Liver (tissue), 9 donors: ENCODE data around the gene ZBTB17. TPM values are rescaled to one million over a fixed set of nuclear protein-coding genes. Genes with fewer than 3 reads are reported as not detected.
"Not testable (repeated sequence)": the region's sequence is repeated elsewhere in the genome, so short reads cannot be mapped to it uniquely, and the experiment has no call there.

Experiments used
- DNase-seq: peaks from one replicate; pipeline ENCODE4 v3.0.0-alpha.2; 2017; ENCODE audit warnings: low spot score
- H3K27ac ChIP-seq, 2 donors: one replicate each; pipeline ENCODE4 v1.7.0; 2013; ENCODE audit warnings: inconsistent platforms in 2 of 2, low read length in 2 of 2, control low read depth in 1 of 2, low read depth in 1 of 2, mild to moderate bottlenecking in 1 of 2
- H3K27me3 ChIP-seq, 4 donors: one replicate each; pipeline versions ENCODE4 v1.6.1 to v1.7.0; 2013; ENCODE audit warnings: low read length in 3 of 4, inconsistent platforms in 1 of 4, mild to moderate bottlenecking in 1 of 4, moderate library complexity in 1 of 4; ENCODE audit not compliant: control insufficient read depth in 4 of 4, insufficient read depth in 4 of 4
- H3K36me3 ChIP-seq, 4 donors: one replicate each; pipeline versions ENCODE4 v1.6.1 to v1.7.0; 2013; ENCODE audit warnings: low read length in 3 of 4, mild to moderate bottlenecking in 3 of 4, low read depth in 1 of 4, moderate library complexity in 1 of 4; ENCODE audit not compliant: control insufficient read depth in 4 of 4, insufficient read depth in 3 of 4
- H3K4me1 ChIP-seq, 4 donors: one replicate each; pipeline versions ENCODE4 v1.6.1 to v1.7.0; 2013; ENCODE audit warnings: low read length in 3 of 4, mild to moderate bottlenecking in 3 of 4, moderate library complexity in 1 of 4; ENCODE audit not compliant: control insufficient read depth in 4 of 4, insufficient read depth in 4 of 4
- H3K4me3 ChIP-seq, 3 donors: one replicate each; pipeline versions ENCODE4 v1.6.1 to v1.7.0; 2013; ENCODE audit warnings: low read length in 3 of 3, control low read depth in 1 of 3, low read depth in 1 of 3, mild to moderate bottlenecking in 1 of 3
- H3K9ac ChIP-seq, 2 donors: one replicate each; pipeline ENCODE4 v1.7.0; 2013; ENCODE audit warnings: low read length in 2 of 2, mild to moderate bottlenecking in 2 of 2, moderate library complexity in 2 of 2, control low read depth in 1 of 2, low read depth in 1 of 2
- H3K9me3 ChIP-seq, 4 donors: one replicate each; pipeline versions ENCODE4 v1.6.1 to v1.7.0; 2013; ENCODE audit warnings: low read length in 3 of 4; ENCODE audit not compliant: control insufficient read depth in 4 of 4
- ATF3 ChIP-seq: IDR thresholded peaks from 2 replicates; pipeline ENCODE4 v1.6.1; 2016; ENCODE audit warnings: antibody characterized with exemption
- CTCF ChIP-seq: fragments of 150-350 bp; IDR thresholded peaks from 2 replicates; pipeline ENCODE4 v1.5.1; 2017; ENCODE audit warnings: improper control_type of control experiment, low read depth, low read length; ENCODE audit not compliant: missing input control
- EGR1 ChIP-seq, 2 donors: IDR thresholded peaks; 2 replicates each; pipeline ENCODE4 v1.6.1; 2016 to 2018; ENCODE audit warnings: antibody characterized with exemption in 2 of 2, low read depth in 2 of 2
- FOXA1 ChIP-seq: IDR thresholded peaks from 2 replicates; pipeline ENCODE4 v1.6.1; 2016; ENCODE audit warnings: antibody characterized with exemption
- FOXA2 ChIP-seq: IDR thresholded peaks from 2 replicates; pipeline ENCODE4 v1.6.1; 2016; ENCODE audit warnings: antibody characterized with exemption
- GABPA ChIP-seq, 2 donors: IDR thresholded peaks in 1 of 2; conservative IDR thresholded peaks in 1 of 2; 2 replicates each; pipeline ENCODE4 v1.6.1; 2016; ENCODE audit warnings: antibody characterized with exemption in 2 of 2, mild to moderate bottlenecking in 1 of 2, moderate library complexity in 1 of 2
- HNF4A ChIP-seq, 2 donors: conservative IDR thresholded peaks; 2 replicates each; pipeline ENCODE4 v1.6.1; 2016; ENCODE audit warnings: antibody characterized with exemption in 2 of 2, mild to moderate bottlenecking in 2 of 2
- HNF4G ChIP-seq: IDR thresholded peaks from 2 replicates; pipeline ENCODE4 v1.6.1; 2016; ENCODE audit warnings: antibody characterized with exemption
- JUND ChIP-seq, 2 donors: IDR thresholded peaks; 2 replicates each; pipeline ENCODE4 v1.6.1; 2016; ENCODE audit warnings: antibody characterized with exemption in 2 of 2
- MAX ChIP-seq: IDR thresholded peaks from 2 replicates; pipeline ENCODE4 v1.6.1; 2016; ENCODE audit warnings: antibody characterized with exemption
- NR2F2 ChIP-seq: IDR thresholded peaks from 2 replicates; pipeline ENCODE4 v1.6.1; 2016; ENCODE audit warnings: antibody characterized with exemption
- REST ChIP-seq: IDR thresholded peaks from 2 replicates; pipeline ENCODE4 v1.6.1; 2016; ENCODE audit warnings: antibody characterized with exemption, mild to moderate bottlenecking
- RXRA ChIP-seq, 2 donors: IDR thresholded peaks; 2 replicates each; pipeline ENCODE4 v1.6.1; 2017 to 2018; ENCODE audit warnings: antibody characterized with exemption in 2 of 2, mild to moderate bottlenecking in 1 of 2
- TAF1 ChIP-seq: conservative IDR thresholded peaks from 2 replicates; pipeline ENCODE4 v1.6.1; 2016; ENCODE audit warnings: antibody characterized with exemption, mild to moderate bottlenecking
- YY1 ChIP-seq: IDR thresholded peaks from 2 replicates; pipeline ENCODE4 v1.6.1; 2016; ENCODE audit warnings: antibody characterized with exemption, mild to moderate bottlenecking
- ZBTB33 ChIP-seq: IDR thresholded peaks from 2 replicates; pipeline ENCODE4 v1.6.1; 2016; ENCODE audit warnings: antibody characterized with exemption
- WGBS: extraction: QIAGEN DNeasy Blood & Tissue Kit; methylation state at CpG from one replicate; pipeline ENCODE4 v1.1.7; 2013; 5-methylcytosine and 5-hydroxymethylcytosine counted together
- polyA plus RNA-seq, 2 donors: library from polyadenylated mRNA; stranded (reverse) in 1 of 2; unstranded in 1 of 2; fragments of 200-250 nt in 1 of 2; fragments of >200 nt in 1 of 2; fragmentation: Nextera tagmentation in 1 of 2; extraction: Ambion mirVana in 1 of 2; gene quantifications; one replicate each; pipeline versions ENCODE4 v1.2.1 to v1.2.3, GENCODE V29; 2013 to 2015
- total RNA-seq, 2 donors: library from RNA; depleted of rRNA; stranded (reverse); fragments of >200 nt; gene quantifications; one replicate each; pipeline ENCODE4 v1.2.3, GENCODE V29; 2014
- donor health status: healthy.
- donor health status: healthy.
- donor health status: healthy.
- donor health status: healthy.
- donor health status: healthy.

ZBTB17 gene
- total and polyA plus RNA-seq, 4 donors, result 8.9 to 15.1 (median 9.9) TPM

- Histone ChIP-seq H3K4me1 (peaks cover 3 to 25% (median 22%) of the 10 kb centered on the region in 4 donors), H3K4me3 (no peak overlapping the region), H3K27me3 (no peaks in the 10 kb centered on the region), H3K9me3 (no peaks in the 10 kb centered on the region), H3K9ac (no peak overlapping the region), H3K36me3 (no peaks in the 10 kb centered on the region), H3K27ac (no peak overlapping the region)
- no peak for DNase-seq
- WGBS, result 88% methylated on average over 11 of the region's 11 CpGs
- TF ChIP-seq MAX (no peak), YY1 (no peak), TAF1 (no peak), REST (no peak), FOXA2 (no peak), ATF3 (no peak), EGR1 (IDR thresholded peaks at IDR 0.05; ENCODE audit: low read depth in 2 of 2) (no peak), FOXA1 (no peak), RXRA (IDR thresholded peaks at IDR 0.05) (no peak), JUND (IDR thresholded peaks at IDR 0.05) (no peak), HNF4A (conservative IDR thresholded peaks at IDR 0.05) (no peak), HNF4G (no peak), GABPA (IDR thresholded peaks at IDR 0.05 in 1 of 2, conservative IDR thresholded peaks at IDR 0.05 in 1 of 2) (no peak), ZBTB33 (no peak)
These were observed 46.5 kb upstream of the ZBTB17 start for GRCh38 chr1:16022393-16022792.

GRCh38 chr1:16021681-16022080 is 45.8 kb upstream of the ZBTB17 start, which contains the start of gene CLCNKA:
TSS of gene CLCNKA (plus strand) at chr1:16022036. CDS start at chr1:16022620, 584 bp downstream.
- H3K27me3 ChIP-seq, result no peaks in the 10 kb centered on the region
- no peak within 1 kb of the TSS for H3K9ac ChIP-seq
- no peak for TF ChIP-seq TAF1
- TF ChIP-seq EGR1 (IDR thresholded peaks at IDR 0.05; ENCODE audit: low read depth in 2 of 2), result no peak
- TF ChIP-seq JUND (IDR thresholded peaks at IDR 0.05), result no peak
- no peak for TF ChIP-seq HNF4A (conservative IDR thresholded peaks at IDR 0.05)
- TF ChIP-seq NR2F2, result no peak
- no peak for TF ChIP-seq CTCF
- no peak for TF ChIP-seq ZBTB33
- no peak for TF ChIP-seq FOXA1
- peaks cover 3 to 25% (median 22%) of the 10 kb centered on the region in 4 donors for H3K4me1 ChIP-seq
- H3K27ac ChIP-seq, result peak within 1 kb of the TSS; percentile 39 to 64
- no peak within 1 kb of the TSS for H3K4me3 ChIP-seq
- no peaks in the 10 kb centered on the region for H3K36me3 ChIP-seq
- DNase-seq, result no peak
- WGBS, result 75% methylated on average over 6 of the region's 6 CpGs
- no peaks in the 10 kb centered on the region for H3K9me3 ChIP-seq

- H3K27me3 ChIP-seq, H3K9me3 ChIP-seq, H3K4me3 ChIP-seq, H3K9ac ChIP-seq, DNase-seq, H3K36me3 ChIP-seq, H3K27ac ChIP-seq: not testable (repeated sequence)
- WGBS, result 88% methylated on average over 9 of the region's 9 CpGs
- peaks cover 3 to 25% (median 22%) of the 10 kb centered on the region in 4 donors for H3K4me1 ChIP-seq
These were observed 45.0 kb upstream of the ZBTB17 start for GRCh38 chr1:16020878-16021277.
